NCI-H2196 treated with DMSO at 0.1 percent for 48 hours (cell line): ENCODE results near the gene CTBP2.

Source experiments
- DNase-seq: peaks from one replicate; lab custom pipeline; 2025; ENCODE audit not compliant: unreplicated experiment; lab: John Stamatoyannopoulos, UW

The CTBP2 gene

GRCh38 chr10:125125951-125126735, 34.2 kb downstream of the CTBP2 start:
- DNase-seq, result no peak

GRCh38 chr10:125124907-125125306, 35.5 kb downstream of the CTBP2 start:
- DNase-seq, result no peak

- no peak for DNase-seq
These were observed 36.3 kb downstream of the CTBP2 start for GRCh38 chr10:125124115-125124487.

GRCh38 chr10:125123476-125124114, 36.8 kb downstream of the CTBP2 start:
- peak; percentile 54 for DNase-seq

GRCh38 chr10:125122566-125122965, 37.8 kb downstream of the CTBP2 start:
- DNase-seq, result no peak

- no peak for DNase-seq
These were observed 39.4 kb downstream of the CTBP2 start for GRCh38 chr10:125121003-125121402.

- no peak for DNase-seq
These were observed 40.2 kb downstream of the CTBP2 start for GRCh38 chr10:125120053-125120710.

GRCh38 chr10:125118701-125119100, 41.7 kb downstream of the CTBP2 start:
- DNase-seq, result no peak

- no peak for DNase-seq
These were observed 42.3 kb downstream of the CTBP2 start for GRCh38 chr10:125118011-125118611.

GRCh38 chr10:125116652-125117310, 43.6 kb downstream of the CTBP2 start:
- no peak for DNase-seq

- no peak for DNase-seq
These were observed 44.2 kb downstream of the CTBP2 start for GRCh38 chr10:125116041-125116649.

GRCh38 chr10:125115409-125115808, 45.0 kb downstream of the CTBP2 start:
- no peak for DNase-seq

GRCh38 chr10:125114761-125115391, 45.5 kb downstream of the CTBP2 start:
- DNase-seq, result no peak

GRCh38 chr10:125113691-125114371, 46.5 kb downstream of the CTBP2 start:
- DNase-seq, result no peak

- DNase-seq, result no peak
These were observed 47.5 kb downstream of the CTBP2 start for GRCh38 chr10:125112697-125113494.

- DNase-seq, result no peak
These were observed 49.1 kb downstream of the CTBP2 start for GRCh38 chr10:125111118-125111727.

- no peak for DNase-seq
These were observed 52.3 kb downstream of the CTBP2 start for GRCh38 chr10:125107965-125108580.
